HCT116 (cell line): ENCODE measurements around the gene BCO1.

Experiments used
- CEBPB ChIP-seq: IDR thresholded peaks from 2 replicates; pipeline ENCODE4 v1.6.1; 2012; ENCODE audit warnings: low read depth
- ELF1 ChIP-seq: IDR thresholded peaks from 2 replicates; pipeline ENCODE4 v1.6.1; 2012; ENCODE audit warnings: low read depth, borderline replicate concordance
- POLR2A ChIP-seq: IDR thresholded peaks from 2 replicates; pipeline ENCODE4 v1.7.0; 2011; ENCODE audit warnings: borderline replicate concordance; ENCODE audit not compliant: insufficient read depth, insufficient read length; ENCODE audit errors: extremely low read depth
- POLR2AphosphoS5 ChIP-seq: IDR thresholded peaks from 2 replicates; pipeline ENCODE4 v1.6.1; 2011; ENCODE audit warnings: mild to moderate bottlenecking, low read depth, low read length, moderate library complexity
- ZFX ChIP-seq: fragments of 450-650 bp; IDR thresholded peaks from 2 replicates; pipeline ENCODE4 v1.6.1; 2017
- ZNF274 ChIP-seq: fragments of 200-500 bp; sonication (Bioruptor generic); IDR thresholded peaks from 2 replicates; pipeline ENCODE4 v1.6.1; 2014; ENCODE audit warnings: mild to moderate bottlenecking, low read depth, low read length, inconsistent platforms
- TF ChIP-seq, protein P1 (sequence below), 3 experiments: fragments of 200-600 bp in 1 of 3; sonication (generic) in 1 of 3; IDR thresholded peaks in 2 of 3; conservative IDR thresholded peaks in 1 of 3; 2 replicates each; pipeline ENCODE4 v1.5.1; 2012 to 2017; ENCODE audit warnings: low read depth in 2 of 3, low read length in 2 of 3, antibody characterized with exemption in 1 of 3, borderline replicate concordance in 1 of 3, control low read depth in 1 of 3, mild to moderate bottlenecking in 1 of 3, mixed read lengths in 1 of 3, mixed run types in 1 of 3, moderate library complexity in 1 of 3; ENCODE audit not compliant: insufficient read depth in 1 of 3

- TF ChIP-seq ZFX (no peak), POLR2AphosphoS5 (no peak), ZNF274 (no peak), POLR2A (no peak), ELF1 (no peak), CEBPB (no peak)
- TF ChIP-seq, protein P1, sequence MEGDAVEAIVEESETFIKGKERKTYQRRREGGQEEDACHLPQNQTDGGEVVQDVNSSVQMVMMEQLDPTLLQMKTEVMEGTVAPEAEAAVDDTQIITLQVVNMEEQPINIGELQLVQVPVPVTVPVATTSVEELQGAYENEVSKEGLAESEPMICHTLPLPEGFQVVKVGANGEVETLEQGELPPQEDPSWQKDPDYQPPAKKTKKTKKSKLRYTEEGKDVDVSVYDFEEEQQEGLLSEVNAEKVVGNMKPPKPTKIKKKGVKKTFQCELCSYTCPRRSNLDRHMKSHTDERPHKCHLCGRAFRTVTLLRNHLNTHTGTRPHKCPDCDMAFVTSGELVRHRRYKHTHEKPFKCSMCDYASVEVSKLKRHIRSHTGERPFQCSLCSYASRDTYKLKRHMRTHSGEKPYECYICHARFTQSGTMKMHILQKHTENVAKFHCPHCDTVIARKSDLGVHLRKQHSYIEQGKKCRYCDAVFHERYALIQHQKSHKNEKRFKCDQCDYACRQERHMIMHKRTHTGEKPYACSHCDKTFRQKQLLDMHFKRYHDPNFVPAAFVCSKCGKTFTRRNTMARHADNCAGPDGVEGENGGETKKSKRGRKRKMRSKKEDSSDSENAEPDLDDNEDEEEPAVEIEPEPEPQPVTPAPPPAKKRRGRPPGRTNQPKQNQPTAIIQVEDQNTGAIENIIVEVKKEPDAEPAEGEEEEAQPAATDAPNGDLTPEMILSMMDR (IDR thresholded peaks at IDR 0.05 in 2 of 3, conservative IDR thresholded peaks at IDR 0.05 in 1 of 3; ENCODE audit: borderline replicate concordance in 1 of 3, insufficient read depth in 1 of 3, low read depth in 2 of 3, low read length in 2 of 3) = no peak
These were observed 91.5 kb downstream of the BCO1 start for GRCh38 chr16:81329947-81330346.
